ENCODE measurements around the gene KDM3A.

KDM3A gene

GRCh38 chr2:86520153-86520552, 79.0 kb downstream of the KDM3A start:
- DNase-seq = no peak

GRCh38 chr2:86521922-86522321, 80.8 kb downstream of the KDM3A start:
- no peak for DNase-seq

GRCh38 chr2:86522711-86523110, 81.5 kb downstream of the KDM3A start:
- DNase-seq = no peak

GRCh38 chr2:86523491-86523890, 82.3 kb downstream of the KDM3A start:
- DNase-seq = no peak

GRCh38 chr2:86525421-86526340, 84.5 kb downstream of the KDM3A start:
- DNase-seq = no peak

- no peak for DNase-seq
Measured at GRCh38 chr2:86533589-86533988, 92.4 kb downstream of the KDM3A start.

- no peak for DNase-seq
Measured at GRCh38 chr2:86541334-86541733, 100.2 kb downstream of the KDM3A start.

Measured in NCI-H2227 treated with DMSO at 0.1 percent for 48 hours (cell line).